Measurements from ENCODE around the gene OXSR1. TPM values are rescaled to one million over a fixed set of nuclear protein-coding genes. Genes with fewer than 3 reads are reported as not detected.
"Not testable (repeated sequence)": the region's sequence is repeated elsewhere in the genome, so short reads cannot be mapped to it uniquely, and the experiment has no call there.

OXSR1 gene
- total and polyA plus RNA-seq, 2 of the 13 experiments (the other 11 are each of a cell fraction or from before 2014, with no cell fraction given) = 27.4 to 32.6 TPM

GRCh38 chr3:38135621-38136277, 29.6 kb upstream of the OXSR1 start:
- ATAC-seq; CTCF ChIA-PET (ENCODE audit: low intra/inter-chr PET ratio, low total read pairs); DNase-seq (ENCODE audit: low spot score); BruUV-seq (replicated peaks); FAIRE-seq; H4K20me1 ChIP-seq (ENCODE audit: insufficient read depth, low read length); H3K9me3 ChIP-seq (ENCODE audit: low read length); H2AFZ ChIP-seq (ENCODE audit: low read length); H3K27me3 ChIP-seq (ENCODE audit: control insufficient read depth in 1 of 2, insufficient read depth in 2 of 2, low read length in 2 of 2): not testable (repeated sequence)
- 0 out of 2 replicates have a peak, but pooled peaks have one; percentile 9 for TF ChIP-seq TOPORS (CRISPR knock-in tag; IDR thresholded peaks at IDR 0.05)
- TF ChIP-seq ZNF652 (CRISPR knock-in tag; IDR thresholded peaks at IDR 0.05; ENCODE audit: borderline replicate concordance, low read depth) = peak; percentile 88
- intact Hi-C loops (cut with micrococcal nuclease; ENCODE audit: unreplicated experiment) (loop anchor here (2.0 to 10.0 kb wide), 2 partner anchors 109 to 131 kb away; no protein-coding TSS in a partner anchor), in situ Hi-C loops (cut with HindIII; ENCODE audit: extremely low pct_ligation_motif_present, low pct_unique_long_range_greater_than_20kb) (loop anchor here (25.0 kb wide), 1 partner anchor 327 kb away; the partner anchor contains the start of gene ACVR2B)
- Histone ChIP-seq H3K4me1 (ENCODE audit: insufficient read depth, low read length) (peaks cover 67% of the 10 kb centered on the region), H3K27ac (ENCODE audit: extremely low read length, insufficient read depth, low read length) (peak overlapping the region; percentile 97), H3K4me3 (replicated peaks in 1 of 3; ENCODE audit: insufficient read depth in 1 of 3, low read depth in 2 of 3, low read length in 3 of 3) (peak overlapping the region; percentile 85 to 96 (median 89)), H3K4me2 (ENCODE audit: low read depth, low read length) (peak overlapping the region; percentile 90), H3K36me3 (replicated peaks in 1 of 2; ENCODE audit: control insufficient read depth in 1 of 2, insufficient read depth in 2 of 2, low read length in 2 of 2) (peaks cover 4 to 31% of the 10 kb centered on the region in 2 experiments), H3K9ac (ENCODE audit: insufficient read depth, low read depth, low read length) (peak overlapping the region; percentile 90), H3K79me2 (ENCODE audit: insufficient read depth, low read length) (peaks cover 68% of the 10 kb centered on the region)
- WGBS (ENCODE audit: low lambda C conversion rate) = 7% methylated on average over 9 of the region's 10 CpGs
- POLR2A ChIA-PET = interaction anchor here (1.1 to 7.0 kb wide), 5 partner anchors 9 to 208 kb away, joined by 4 to 179 read pairs (median 4); partner anchors contain the start of gene OXSR1

DNA sequence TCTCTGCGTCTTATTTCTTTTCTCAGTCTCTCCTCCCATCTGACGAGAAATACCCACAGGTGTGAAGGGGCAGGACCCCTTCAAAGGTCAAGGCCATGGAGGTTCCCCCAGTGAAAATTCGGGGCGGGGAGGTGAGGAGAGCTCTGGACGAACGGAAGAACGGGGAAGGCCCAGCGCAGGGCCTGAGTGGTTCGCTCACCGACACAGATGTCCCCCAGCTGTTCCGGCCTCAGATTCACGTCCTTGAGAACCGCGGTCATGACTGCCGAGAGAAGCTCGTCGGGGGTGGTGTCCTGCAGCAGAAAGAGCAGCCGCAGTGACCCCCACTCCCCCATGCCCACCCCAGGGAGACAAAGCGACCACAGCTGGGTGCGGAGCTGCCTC, 29.0 kb upstream of the OXSR1 start:
- H4K20me1 ChIP-seq (ENCODE audit: insufficient read depth, low read length) = peaks cover 3% of the 10 kb centered on the region; the same call in 1 of the 2 replicates
- no peak for ATAC-seq
- TSS peak; percentile 46 for BruUV-seq (replicated peaks)
- H2AFZ ChIP-seq (ENCODE audit: low read length) = no peak overlapping the region
- peaks cover 63% of the 10 kb centered on the region for H3K4me1 ChIP-seq (ENCODE audit: insufficient read depth, low read length)
- peak overlapping the region; percentile 97 for H3K27ac ChIP-seq (ENCODE audit: extremely low read length, insufficient read depth, low read length)
- FAIRE-seq = no peak
- DNase-seq (ENCODE audit: low spot score) = no peak
- no peaks in the 10 kb centered on the region for H3K9me3 ChIP-seq (ENCODE audit: low read length)
- H3K36me3 ChIP-seq (replicated peaks in 1 of 2; ENCODE audit: control insufficient read depth in 1 of 2, insufficient read depth in 2 of 2, low read length in 2 of 2) = peaks cover 3 to 30% of the 10 kb centered on the region in 2 experiments
- peaks cover 63% of the 10 kb centered on the region for H3K79me2 ChIP-seq (ENCODE audit: insufficient read depth, low read length)
- H3K9ac ChIP-seq (ENCODE audit: insufficient read depth, low read depth, low read length) = peak overlapping the region; percentile 90
- in situ Hi-C loops (cut with HindIII; ENCODE audit: extremely low pct_ligation_motif_present, low pct_unique_long_range_greater_than_20kb) = loop anchor here (25.0 kb wide), 1 partner anchor 326 kb away; the partner anchor contains the start of gene ACVR2B
- 2% methylated on average over 13 of the region's 20 CpGs for WGBS (ENCODE audit: low lambda C conversion rate)
- H3K4me3 ChIP-seq (replicated peaks in 1 of 3; ENCODE audit: insufficient read depth in 1 of 3, low read depth in 2 of 3, low read length in 3 of 3) = peak overlapping the region; percentile 85 to 96 (median 89)
- CTCF ChIA-PET (ENCODE audit: low intra/inter-chr PET ratio, low total read pairs) = no interaction called here
- H3K4me2 ChIP-seq (ENCODE audit: low read depth, low read length) = peak overlapping the region; percentile 90
- intact Hi-C loops (cut with micrococcal nuclease; ENCODE audit: unreplicated experiment) = loop anchor here (2.0 to 10.0 kb wide), 2 partner anchors 108 to 132 kb away; no protein-coding TSS in a partner anchor
- H3K27me3 ChIP-seq (ENCODE audit: control insufficient read depth in 1 of 2, insufficient read depth in 2 of 2, low read length in 2 of 2) = no peaks in the 10 kb centered on the region; a peak in 1 of 5 replicates
- POLR2A ChIA-PET = interaction anchor here (0.6 to 7.0 kb wide), 11 partner anchors 8 to 349 kb away, joined by 3 to 179 read pairs (median 4); partner anchors contain the start of gene OXSR1
- no peak for TF ChIP-seq PTBP1 (IDR thresholded peaks at IDR 0.05; ENCODE audit: low read depth, low read length, poor library complexity, severe bottlenecking)
- 0 out of 2 replicates have a peak, but pooled peaks have one; percentile 2 for TF ChIP-seq ZNF607 (CRISPR knock-in tag; IDR thresholded peaks at IDR 0.05; ENCODE audit: borderline replicate concordance)
- TF ChIP-seq ATF6 (CRISPR knock-in tag; conservative IDR thresholded peaks at IDR 0.05) = no peak
- no peak for TF ChIP-seq ZNF740 (CRISPR knock-in tag; IDR thresholded peaks at IDR 0.05)
- TF ChIP-seq ATM (IDR thresholded peaks at IDR 0.05; ENCODE audit: borderline replicate concordance) = no peak
